Esophagus (tissue), 2 donors: Measurements from ENCODE around the gene SIMC1. TPM values are rescaled to one million over a fixed set of nuclear protein-coding genes. Genes with fewer than 3 reads are reported as not detected.
A peak's percentile ranks its signal among the peaks of the same experiment; 100 is the strongest.
"Not testable (repeated sequence)": the region's sequence is repeated elsewhere in the genome, so short reads cannot be mapped to it uniquely, and the experiment has no call there.

Source experiments
- H3K27ac ChIP-seq, 2 donors: one replicate each; pipeline ENCODE4 v1.5.1; 2013; ENCODE audit warnings: low read depth in 2 of 2, mild to moderate bottlenecking in 2 of 2, inconsistent platforms in 1 of 2, low read length in 1 of 2, moderate library complexity in 1 of 2
- H3K27me3 ChIP-seq, 2 donors: one replicate each; pipeline ENCODE4 v1.6.1; 2013; ENCODE audit warnings: low read length in 2 of 2, control low read depth in 1 of 2, mild to moderate bottlenecking in 1 of 2; ENCODE audit not compliant: insufficient read depth in 2 of 2, control insufficient read depth in 1 of 2
- H3K36me3 ChIP-seq, 2 donors: one replicate each; pipeline ENCODE4 v1.6.1; 2013; ENCODE audit warnings: low read length in 1 of 2; ENCODE audit not compliant: control insufficient read depth in 2 of 2, insufficient read depth in 2 of 2
- H3K4me1 ChIP-seq, 2 donors: one replicate each; pipeline ENCODE4 v1.6.1; 2013; ENCODE audit warnings: low read length in 1 of 2; ENCODE audit not compliant: control insufficient read depth in 2 of 2, insufficient read depth in 2 of 2
- H3K4me3 ChIP-seq, 2 donors: one replicate each; pipeline ENCODE4 v1.5.1; 2013; ENCODE audit warnings: low read length in 2 of 2, mild to moderate bottlenecking in 2 of 2, low read depth in 1 of 2, moderate library complexity in 1 of 2
- H3K9me3 ChIP-seq, 2 donors: one replicate each; pipeline ENCODE4 v1.6.1; 2013; ENCODE audit warnings: mild to moderate bottlenecking in 2 of 2, low read depth in 1 of 2, low read length in 1 of 2, moderate library complexity in 1 of 2; ENCODE audit not compliant: control insufficient read depth in 2 of 2, insufficient read depth in 1 of 2
- WGBS, 2 donors: extraction: QIAGEN DNeasy Blood & Tissue Kit; methylation state at CpG; one replicate each; pipeline ENCODE4 v1.1.7; 2013; 5-methylcytosine and 5-hydroxymethylcytosine counted together
- polyA plus RNA-seq, 2 donors: library from polyadenylated mRNA; stranded (reverse); fragments of 200-250 nt; gene quantifications; one replicate each; pipeline ENCODE4 v1.2.3, GENCODE V29; 2013
- donor health status: healthy with polysubstance abuse.
- donor health status: Bipolar disorder and iron deficiency.

SIMC1 gene
- polyA plus RNA-seq = 1 to 10 TPM; 2.9 to 3.3 TPM

GRCh38 chr5:176237971-176238644 is at the start of gene SIMC1:
TSS of gene SIMC1 (plus strand) at chr5:176238424. CDS start at chr5:176238509, 85 bp downstream.
- H3K9me3 ChIP-seq, H3K4me1 ChIP-seq, H3K36me3 ChIP-seq, H3K27ac ChIP-seq, H3K27me3 ChIP-seq: not testable (repeated sequence)
- peak within 1 kb of the TSS; percentile 55 to 56 for H3K4me3 ChIP-seq
- 4 to 7% methylated on average over 26 to 72 of the region's 81 CpGs for WGBS, 2 donors

DNA sequence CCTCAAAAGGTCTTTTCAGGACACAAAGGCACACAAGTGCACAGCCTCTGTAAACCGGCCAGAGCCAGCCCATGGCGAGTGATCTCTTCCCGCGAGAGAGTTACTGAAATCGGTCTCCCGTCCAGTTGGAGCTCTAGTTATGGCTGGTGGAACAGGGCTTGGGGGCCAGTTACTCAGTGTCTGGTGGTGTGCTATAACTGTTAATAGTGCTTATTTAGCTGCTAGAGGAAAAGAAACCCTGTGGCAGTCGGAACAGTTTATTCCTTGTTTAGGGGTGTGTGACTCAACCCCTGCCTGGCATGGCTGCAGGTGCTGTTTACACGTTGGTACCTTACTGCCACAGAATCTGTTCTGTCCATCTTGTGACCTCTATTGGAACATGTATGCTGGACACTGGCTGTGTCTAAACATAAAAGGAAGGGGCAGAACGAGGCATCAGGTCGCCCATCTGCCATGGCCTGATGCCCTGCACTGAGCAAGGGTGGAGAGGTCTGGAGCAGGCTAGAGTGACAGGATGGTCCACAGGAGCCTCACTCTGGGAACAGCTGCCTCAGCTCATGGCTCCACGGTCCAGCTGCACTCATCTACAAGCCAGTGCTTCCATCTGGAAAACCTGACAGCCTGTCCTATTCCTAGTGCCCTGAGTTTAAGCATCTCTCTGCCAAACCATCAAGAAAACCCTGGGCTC is 49.6 kb upstream of the SIMC1 start:
- 83 to 84% methylated on average over 11 of the region's 11 CpGs for WGBS, 2 donors
- Histone ChIP-seq H3K27ac (no peak overlapping the region), H3K9me3 (no peaks in the 10 kb centered on the region), H3K36me3 (no peaks in the 10 kb centered on the region), H3K27me3 (no peaks in the 10 kb centered on the region), H3K4me1 (no peaks in the 10 kb centered on the region), H3K4me3 (no peak overlapping the region)

DNA sequence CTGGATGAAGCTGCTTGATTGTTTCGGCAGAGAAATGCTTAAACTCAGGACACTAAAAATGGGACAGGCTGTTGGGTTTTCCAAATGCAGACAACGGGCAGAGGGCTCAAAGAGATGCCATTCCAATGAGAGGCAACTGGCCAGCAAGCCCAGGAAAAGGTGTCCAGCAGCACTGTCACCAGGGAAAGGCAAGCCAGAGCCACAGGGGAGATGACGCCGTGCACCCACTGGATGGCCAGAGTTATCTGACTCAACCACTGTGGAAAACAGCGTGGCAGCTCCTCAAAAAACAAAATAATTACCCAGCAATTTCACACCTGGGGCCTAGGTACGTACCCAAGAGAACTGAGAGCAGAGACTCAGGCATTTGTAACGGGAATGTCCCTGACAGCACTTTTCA is 48.4 kb upstream of the SIMC1 start:
- Histone ChIP-seq H3K4me1 (no peaks in the 10 kb centered on the region), H3K27me3 (no peaks in the 10 kb centered on the region), H3K9me3 (no peaks in the 10 kb centered on the region), H3K4me3 (no peak overlapping the region), H3K27ac (no peak overlapping the region), H3K36me3 (no peaks in the 10 kb centered on the region)
- WGBS, 2 donors = 74% methylated on average over 7 of the region's 7 CpGs

- no peaks in the 10 kb centered on the region for H3K9me3 ChIP-seq
- WGBS, 2 donors = 75 to 80% methylated on average over 25 to 28 of the region's 28 CpGs
- no peak overlapping the region for H3K27ac ChIP-seq
- H3K4me1 ChIP-seq = no peaks in the 10 kb centered on the region
- H3K4me3 ChIP-seq = no peak overlapping the region
- H3K27me3 ChIP-seq = no peaks in the 10 kb centered on the region
- H3K36me3 ChIP-seq = no peaks in the 10 kb centered on the region
These were observed 47.1 kb upstream of the SIMC1 start for GRCh38 chr5:176190886-176191755.

- 75 to 77% methylated on average over 13 of the region's 13 CpGs for WGBS, 2 donors
- no peaks in the 10 kb centered on the region for H3K4me1 ChIP-seq
These were observed 46.0 kb upstream of the SIMC1 start for GRCh38 chr5:176192094-176192721.

DNA sequence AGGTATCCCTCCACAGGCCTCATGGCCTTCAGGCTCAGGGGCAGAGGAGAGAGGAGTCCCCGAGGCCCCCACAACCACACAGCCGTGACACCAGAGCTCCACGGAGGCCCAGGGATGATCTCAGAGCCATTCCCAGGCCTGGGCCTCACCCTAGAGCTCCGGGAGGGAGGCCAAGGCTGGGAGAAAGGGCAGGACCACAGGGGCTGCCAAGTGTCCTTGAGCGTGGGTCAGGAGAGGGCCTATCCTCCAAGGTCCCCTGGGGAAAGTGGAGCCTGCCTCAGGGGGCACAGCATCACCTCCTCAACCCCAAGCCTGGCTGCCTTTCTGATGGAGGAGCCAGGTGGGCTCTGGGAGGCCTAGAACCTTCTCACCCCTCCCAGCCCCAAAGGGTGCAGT is 45.5 kb upstream of the SIMC1 start:
- not testable (repeated sequence) for H3K27me3 ChIP-seq, H3K9me3 ChIP-seq, H3K36me3 ChIP-seq, H3K27ac ChIP-seq, H3K4me1 ChIP-seq, H3K4me3 ChIP-seq
- WGBS, 2 donors = 39 to 51% methylated on average over 5 of the region's 5 CpGs

More at GRCh38 chr5:176192094-176192721, 46.0 kb upstream of the SIMC1 start:
- Histone ChIP-seq H3K36me3 (no peaks in the 10 kb centered on the region), H3K4me3 (no peak overlapping the region), H3K27ac (no peak overlapping the region), H3K9me3 (no peaks in the 10 kb centered on the region), H3K27me3 (no peaks in the 10 kb centered on the region)

- not testable (repeated sequence) for H3K9me3 ChIP-seq, H3K36me3 ChIP-seq, H3K4me1 ChIP-seq, H3K27ac ChIP-seq, H3K27me3 ChIP-seq, H3K4me3 ChIP-seq
- 75 to 78% methylated on average over 14 to 17 of the region's 17 CpGs for WGBS, 2 donors
These were observed 44.6 kb upstream of the SIMC1 start for GRCh38 chr5:176193636-176194035.

GRCh38 chr5:176194238-176195083 is 43.8 kb upstream of the SIMC1 start:
- 3 to 4% methylated on average over 37 to 52 of the region's 67 CpGs for WGBS, 2 donors
- H3K4me1 ChIP-seq, H3K27ac ChIP-seq, H3K9me3 ChIP-seq, H3K27me3 ChIP-seq, H3K36me3 ChIP-seq, H3K4me3 ChIP-seq: not testable (repeated sequence)

- not testable (repeated sequence) for H3K36me3 ChIP-seq, H3K27ac ChIP-seq, H3K27me3 ChIP-seq, H3K4me1 ChIP-seq, H3K9me3 ChIP-seq, H3K4me3 ChIP-seq
- 33 to 34% methylated on average over 5 to 6 of the region's 6 CpGs for WGBS, 2 donors
These were observed 43.2 kb upstream of the SIMC1 start for GRCh38 chr5:176195084-176195413.
